Stimulated activated CD8-positive, alpha-beta memory T cell treated with anti-CD3 and anti-CD28 coated beads, Interleukin-7, amount 100 ng/mL, for 24 hours (primary cell): ENCODE measurements around the gene MYOM1.

Source experiments
- DNase-seq: peaks from one replicate; pipeline ENCODE4 v3.0.0-alpha.2; 2020; ENCODE audit warnings: low read depth

MYOM1 gene

DNA sequence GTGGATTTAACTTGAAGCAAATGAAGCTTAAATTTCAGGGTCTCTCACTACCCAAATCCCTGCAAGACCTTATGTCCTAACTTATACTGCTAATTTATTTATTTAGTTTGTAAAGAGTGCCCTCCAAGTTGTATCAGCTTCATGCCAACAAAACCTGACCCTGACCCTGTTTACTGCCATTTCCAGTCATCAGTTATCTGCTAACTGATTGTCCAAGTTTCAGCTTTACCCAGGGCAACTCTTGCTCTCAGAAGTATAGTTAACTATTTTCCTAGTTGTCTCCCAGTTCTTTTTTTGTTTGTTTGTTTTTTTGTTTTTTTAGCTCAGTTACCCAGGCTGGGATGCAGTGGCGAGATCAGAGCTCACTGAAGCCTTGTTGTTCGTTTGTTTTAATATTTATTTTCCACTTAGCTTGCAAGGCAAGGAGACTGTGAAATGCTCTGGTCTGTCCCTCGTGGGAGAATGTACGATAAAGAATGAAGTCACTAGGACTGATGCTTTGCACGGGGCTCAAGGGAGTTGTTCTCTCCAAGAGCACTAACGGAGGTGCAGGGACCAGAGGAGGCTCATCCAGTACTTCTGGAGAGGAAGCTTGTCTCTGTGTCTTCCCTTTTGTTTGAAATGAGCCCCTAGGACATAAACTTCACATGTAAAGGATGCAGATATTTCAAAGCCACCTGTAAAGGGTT lies 35.3 kb downstream of the MYOM1 start:
- no peak for DNase-seq

DNA sequence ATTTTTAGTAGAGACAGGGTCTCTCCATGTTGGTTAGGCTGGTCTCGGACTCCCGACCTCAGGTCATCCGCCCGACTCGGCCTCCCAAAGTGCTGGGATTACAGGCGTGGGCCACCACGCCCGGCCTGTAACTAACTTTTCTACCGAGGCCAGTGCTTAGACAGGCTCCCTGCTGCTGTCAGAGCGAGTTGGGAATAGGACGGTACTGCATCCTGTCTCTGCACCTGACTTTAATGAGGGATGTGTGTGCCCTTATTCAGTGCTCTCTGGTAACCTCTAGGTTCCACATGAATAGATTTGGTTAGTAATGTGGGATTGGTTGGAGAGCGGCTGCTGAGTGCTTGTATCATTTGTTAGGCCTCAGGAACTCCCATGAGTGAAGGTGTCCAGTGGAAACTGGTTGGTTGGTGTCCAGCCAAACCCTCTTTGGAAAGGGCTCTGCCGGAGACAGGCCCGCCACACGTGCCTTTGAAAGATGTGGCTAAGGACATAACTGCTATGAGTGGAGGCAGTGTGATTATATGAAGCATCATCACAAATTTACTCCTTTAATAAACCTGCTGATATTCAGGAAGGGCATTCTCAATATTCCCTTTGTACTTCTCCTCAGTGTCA lies 36.6 kb downstream of the MYOM1 start:
- no peak for DNase-seq

- no peak for DNase-seq
Observed at GRCh38 chr18:3180325-3180724, 39.4 kb downstream of the MYOM1 start.

DNA sequence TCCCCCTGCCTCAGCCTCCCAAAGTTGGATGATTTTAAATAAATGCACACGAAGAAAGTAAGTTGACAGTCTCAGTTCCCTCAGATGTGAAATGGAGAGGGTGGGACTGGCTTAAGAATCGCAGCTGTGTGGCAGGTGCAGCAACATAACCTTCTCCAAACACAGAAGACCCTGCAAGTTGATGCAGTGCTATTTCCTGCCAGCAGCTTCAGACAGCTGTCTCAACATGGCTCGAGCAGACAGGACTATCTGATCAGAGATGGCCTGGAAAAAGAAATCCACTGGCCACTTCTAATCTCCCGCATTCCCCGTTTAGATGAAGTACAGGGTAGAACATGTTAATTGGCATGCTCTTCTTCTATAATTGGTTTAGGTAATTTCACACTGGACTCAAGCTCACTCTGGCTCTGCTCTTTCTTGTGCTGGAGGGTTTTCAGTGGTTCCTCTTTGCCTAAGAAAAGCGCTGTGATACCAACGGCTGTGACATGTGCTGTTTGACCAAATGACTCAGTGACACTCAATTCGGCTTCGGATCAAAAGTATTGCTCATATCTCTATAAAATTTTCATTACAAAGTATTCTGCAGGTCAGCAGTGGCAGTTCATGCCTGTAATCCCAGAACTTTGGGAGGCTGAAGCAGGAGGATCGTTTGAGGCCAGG lies 40.2 kb downstream of the MYOM1 start:
- no peak for DNase-seq

GRCh38 chr18:3177902-3178687 lies 41.7 kb downstream of the MYOM1 start:
- no peak for DNase-seq

- no peak for DNase-seq
Observed at GRCh38 chr18:3175195-3175758, 44.5 kb downstream of the MYOM1 start.

DNA sequence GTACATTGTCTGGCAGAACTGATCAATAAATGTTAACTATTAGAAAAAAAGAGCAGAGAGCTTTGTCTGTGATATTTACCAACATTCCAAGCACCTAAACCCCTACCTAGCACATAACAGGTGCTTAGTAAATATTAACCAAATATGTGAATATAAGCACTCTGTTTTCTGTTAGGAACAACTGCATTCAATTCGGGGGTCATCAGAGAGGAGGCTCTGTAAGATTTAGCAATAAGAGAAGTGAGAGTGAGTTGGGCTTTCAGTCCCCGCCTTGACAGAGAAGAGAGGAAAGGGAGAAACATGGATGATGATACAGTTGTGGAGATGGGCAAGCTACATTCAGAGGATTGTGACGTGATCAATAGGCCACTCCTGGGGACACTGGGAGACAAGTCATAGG lies 47.7 kb downstream of the MYOM1 start:
- no peak for DNase-seq

DNA sequence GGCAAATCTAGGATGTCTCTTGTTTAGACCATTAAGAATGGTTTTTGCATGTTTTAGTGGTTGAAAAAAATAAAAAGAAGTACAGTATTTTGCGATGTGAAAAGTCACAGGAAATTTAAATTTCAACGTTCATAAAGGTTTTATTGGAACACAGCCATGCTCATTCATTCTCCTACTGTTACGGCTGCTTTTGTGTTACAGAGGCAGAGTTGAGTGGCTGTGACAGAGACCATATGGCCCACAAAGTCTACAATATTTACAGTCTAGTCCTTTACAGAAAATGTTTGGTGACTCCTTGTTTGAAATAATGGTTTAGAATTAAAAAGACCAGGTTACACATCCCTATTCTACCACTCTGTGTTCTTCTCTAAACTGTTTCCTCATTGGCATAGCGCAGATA lies 48.1 kb downstream of the MYOM1 start:
- no peak for DNase-seq

- DNase-seq = no peak
Observed at GRCh38 chr18:3170441-3171161, 49.2 kb downstream of the MYOM1 start.

- DNase-seq = no peak
Observed at GRCh38 chr18:3164381-3164780, 55.4 kb downstream of the MYOM1 start.

GRCh38 chr18:3163968-3164367 lies 55.8 kb downstream of the MYOM1 start:
- no peak for DNase-seq

DNA sequence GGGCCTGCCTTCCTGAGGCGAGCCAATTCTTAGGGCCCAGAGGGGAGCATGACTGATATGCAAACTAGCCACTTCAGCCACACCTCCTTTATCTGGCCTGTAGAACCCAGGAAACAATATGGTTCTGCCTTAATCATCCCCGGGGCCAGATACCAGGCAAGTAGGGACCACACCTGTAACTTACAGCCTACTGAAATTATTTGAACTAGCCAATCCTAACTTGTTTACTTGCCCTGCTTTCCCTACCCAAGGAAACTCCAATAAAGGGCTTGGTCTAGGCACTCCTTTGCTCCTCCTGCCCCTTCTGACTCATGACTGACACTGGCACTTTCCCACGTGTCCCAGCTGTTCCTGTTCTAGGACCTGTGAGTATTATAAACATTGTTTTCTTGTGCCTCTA lies 57.6 kb downstream of the MYOM1 start:
- no peak for DNase-seq

DNA sequence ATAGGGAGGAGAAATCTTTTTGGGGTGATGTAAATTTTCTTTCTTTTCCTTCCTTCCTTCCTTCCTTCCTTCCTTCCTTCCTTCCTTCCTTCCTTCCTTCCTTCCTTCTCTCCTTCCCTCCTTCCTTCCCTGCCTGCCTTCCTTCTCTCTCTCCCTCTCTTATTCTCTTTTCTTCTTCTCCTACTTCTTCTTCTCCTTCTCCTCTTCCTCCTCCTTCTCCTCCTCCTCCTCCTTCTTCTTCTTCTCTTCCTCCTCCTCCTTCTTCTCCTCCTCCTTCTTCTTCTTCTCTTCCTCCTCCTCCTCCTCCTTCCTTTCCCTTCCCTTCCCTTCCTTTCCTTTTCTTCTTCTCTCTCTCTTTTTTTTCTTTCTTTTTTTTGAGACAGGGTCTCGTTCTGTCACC lies 59.9 kb downstream of the MYOM1 start:
- DNase-seq = no peak

- no peak for DNase-seq
Observed at GRCh38 chr18:3157606-3158005, 62.2 kb downstream of the MYOM1 start.

- no peak for DNase-seq
Observed at GRCh38 chr18:3157086-3157485, 62.7 kb downstream of the MYOM1 start.

GRCh38 chr18:3156325-3156640 lies 63.5 kb downstream of the MYOM1 start:
- DNase-seq = no peak

DNA sequence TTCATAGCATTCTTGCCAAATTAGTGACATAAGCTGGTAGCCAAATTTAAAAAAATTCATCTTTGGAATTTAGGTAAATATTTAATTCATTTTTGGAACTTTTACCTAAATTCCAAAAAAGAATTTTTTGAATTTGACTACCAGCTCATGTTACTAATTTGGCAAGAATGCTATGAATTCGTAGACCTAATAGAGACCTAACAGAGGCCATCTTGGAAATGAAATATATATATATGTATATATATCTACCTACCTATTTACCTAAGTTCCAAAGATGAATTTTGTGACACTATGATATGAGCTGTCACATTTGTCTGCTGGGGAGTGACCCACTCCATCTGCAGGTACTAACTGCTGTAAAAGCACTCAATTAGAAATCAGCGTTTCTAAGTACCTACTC lies 65.6 kb downstream of the MYOM1 start:
- no peak for DNase-seq

DNA sequence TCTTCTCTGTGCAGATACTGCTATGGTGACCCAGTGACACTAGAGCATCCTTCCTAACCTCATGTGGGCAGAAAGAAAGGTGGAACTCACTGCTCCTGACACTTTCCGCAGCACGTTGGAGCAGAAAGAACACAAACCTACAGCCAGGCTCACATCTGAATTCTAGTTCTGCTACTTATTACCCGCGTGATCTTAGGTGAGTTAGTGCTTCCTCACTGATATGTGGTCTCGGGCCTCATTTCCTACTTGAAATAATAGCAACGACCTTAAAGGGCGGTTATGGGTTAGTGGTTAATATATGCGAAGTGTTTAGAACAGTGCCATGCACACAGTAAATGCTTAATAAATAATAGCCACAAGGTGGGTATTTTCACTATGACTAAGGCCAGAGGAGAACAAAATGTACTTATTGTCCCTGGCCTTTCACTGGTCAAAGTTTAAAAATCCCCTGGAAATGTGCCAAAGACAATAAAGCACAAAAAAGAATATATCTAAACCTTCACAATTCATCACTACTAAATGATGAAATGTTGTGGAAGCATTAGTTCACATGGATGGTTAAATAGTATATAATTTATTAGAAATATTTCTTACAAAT lies 66.6 kb downstream of the MYOM1 start:
- no peak for DNase-seq

GRCh38 chr18:3152294-3152693 lies 67.5 kb downstream of the MYOM1 start:
- DNase-seq = no peak

GRCh38 chr18:3151399-3152264 lies 68.1 kb downstream of the MYOM1 start:
- no peak for DNase-seq

DNA sequence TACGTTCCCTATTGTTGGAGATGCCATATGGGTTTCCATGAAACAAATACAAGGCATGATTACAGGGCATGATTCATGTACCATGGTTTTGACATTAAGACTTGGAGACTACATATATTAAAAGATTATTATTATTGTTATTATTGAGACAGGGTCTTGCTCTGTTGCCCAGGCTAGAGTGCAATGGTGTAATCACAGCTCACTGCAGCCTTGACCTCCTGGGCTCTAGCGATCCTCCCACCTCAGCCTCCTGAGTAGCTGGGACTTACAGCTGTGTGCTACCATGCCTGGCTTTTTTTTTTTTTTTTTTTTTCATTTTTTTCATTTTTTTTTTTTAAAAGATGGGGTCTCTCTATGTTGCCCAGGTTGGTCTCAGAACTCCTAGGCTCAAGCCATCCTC lies 69.1 kb downstream of the MYOM1 start:
- DNase-seq = no peak
